GM12892 (cell line): ENCODE results near the gene CATSPER1.

Source experiments
- POLR2A ChIP-seq: IDR thresholded peaks from 2 replicates; pipeline ENCODE4 v1.6.1; 2011; ENCODE audit warnings: low read depth, low read length, control low read depth
- POLR2AphosphoS5 ChIP-seq: IDR thresholded peaks from 2 replicates; pipeline ENCODE4 v1.6.1; 2011; ENCODE audit warnings: low read depth, low read length, control low read depth

DNA sequence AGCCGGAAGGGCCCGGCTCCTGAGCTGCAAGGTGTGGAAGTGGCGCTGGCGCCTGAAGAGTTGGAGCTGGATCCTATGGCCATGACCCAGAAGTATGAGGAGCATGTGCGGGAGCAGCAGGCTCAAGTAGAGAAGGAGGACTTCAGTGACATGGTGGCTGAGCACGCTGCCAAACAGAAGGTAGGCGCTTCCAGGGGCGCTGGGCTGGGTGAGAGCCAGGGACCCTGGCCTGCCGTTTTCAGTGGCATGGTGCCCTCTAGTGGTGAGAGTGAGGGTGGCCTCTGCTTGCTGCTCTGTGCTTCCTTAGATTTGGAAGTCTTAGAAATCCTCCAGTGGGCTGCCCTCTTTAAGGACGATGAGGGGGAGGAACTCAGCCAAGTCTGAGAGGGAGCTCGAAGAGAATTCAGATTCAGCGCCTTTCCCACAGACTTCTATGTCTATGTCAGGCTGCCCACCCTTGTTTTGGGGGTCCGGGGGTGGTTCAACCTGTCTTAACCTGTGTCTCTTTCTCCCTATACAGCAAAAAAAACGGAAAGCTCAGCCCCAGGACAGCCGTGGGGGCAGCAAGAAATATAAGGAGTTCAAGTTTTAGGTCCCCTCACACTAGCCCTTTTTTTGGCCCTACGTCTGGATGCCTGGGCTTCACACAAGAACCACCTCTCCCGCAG, 42.0 kb upstream of the CATSPER1 start:
- no peak for TF ChIP-seq POLR2A
- no peak for TF ChIP-seq POLR2AphosphoS5
